Endothelial cell (in vitro differentiated cells): Measurements from ENCODE around the gene SLAMF1. TPM values are rescaled to one million over a fixed set of nuclear protein-coding genes. Genes with fewer than 3 reads are reported as not detected.
"Not testable (repeated sequence)": the region's sequence is repeated elsewhere in the genome, so short reads cannot be mapped to it uniquely, and the experiment has no call there.

Experiments used
- DNase-seq: peaks from one replicate; pipeline ENCODE4 v3.0.0; 2021; ENCODE audit warnings: low spot score
- H3K27ac Mint-ChIP-seq: one replicate; pipeline ENCODE4 v1.8.0; 2021; ENCODE audit warnings: mixed read lengths, inconsistent platforms; ENCODE audit not compliant: unreplicated experiment
- H3K27me3 Mint-ChIP-seq: one replicate; pipeline ENCODE4 v1.8.0; 2021; ENCODE audit warnings: mild to moderate bottlenecking, moderate library complexity, mixed read lengths, inconsistent platforms; ENCODE audit not compliant: unreplicated experiment
- H3K36me3 Mint-ChIP-seq: one replicate; pipeline ENCODE4 v1.8.0; 2021; ENCODE audit warnings: mild to moderate bottlenecking, low read depth, mixed read lengths, inconsistent platforms; ENCODE audit not compliant: unreplicated experiment
- H3K4me1 Mint-ChIP-seq: one replicate; pipeline ENCODE4 v1.8.0; 2021; ENCODE audit warnings: mild to moderate bottlenecking, mixed read lengths, inconsistent platforms; ENCODE audit not compliant: unreplicated experiment
- H3K4me3 Mint-ChIP-seq: one replicate; pipeline ENCODE4 v1.8.0; 2021; ENCODE audit warnings: mild to moderate bottlenecking, mixed read lengths, inconsistent platforms; ENCODE audit not compliant: unreplicated experiment
- H3K9me3 Mint-ChIP-seq: one replicate; pipeline ENCODE4 v1.8.0; 2021; ENCODE audit warnings: mixed read lengths, inconsistent platforms; ENCODE audit not compliant: unreplicated experiment
- total RNA-seq: library from RNA; stranded (reverse); fragmentation: NEBNext Ultra II Directional; extraction: Animal tissue kit (Norgen Biotek cat#: 25700); gene quantifications from one replicate; pipeline ENCODE4 v1.2.1, GENCODE V29; 2021; ENCODE audit not compliant: unreplicated experiment
- TF ChIP-seq, protein P1 (sequence below): fragments of 200-600 bp; sonication (generic); IDR thresholded peaks from one replicate; pipeline ENCODE4 v1.5.0; 2021; ENCODE audit warnings: antibody characterized with exemption; ENCODE audit not compliant: unreplicated experiment

Gene SLAMF1
- total RNA-seq, 1 donor from 2014 or later, result not detected

DNA sequence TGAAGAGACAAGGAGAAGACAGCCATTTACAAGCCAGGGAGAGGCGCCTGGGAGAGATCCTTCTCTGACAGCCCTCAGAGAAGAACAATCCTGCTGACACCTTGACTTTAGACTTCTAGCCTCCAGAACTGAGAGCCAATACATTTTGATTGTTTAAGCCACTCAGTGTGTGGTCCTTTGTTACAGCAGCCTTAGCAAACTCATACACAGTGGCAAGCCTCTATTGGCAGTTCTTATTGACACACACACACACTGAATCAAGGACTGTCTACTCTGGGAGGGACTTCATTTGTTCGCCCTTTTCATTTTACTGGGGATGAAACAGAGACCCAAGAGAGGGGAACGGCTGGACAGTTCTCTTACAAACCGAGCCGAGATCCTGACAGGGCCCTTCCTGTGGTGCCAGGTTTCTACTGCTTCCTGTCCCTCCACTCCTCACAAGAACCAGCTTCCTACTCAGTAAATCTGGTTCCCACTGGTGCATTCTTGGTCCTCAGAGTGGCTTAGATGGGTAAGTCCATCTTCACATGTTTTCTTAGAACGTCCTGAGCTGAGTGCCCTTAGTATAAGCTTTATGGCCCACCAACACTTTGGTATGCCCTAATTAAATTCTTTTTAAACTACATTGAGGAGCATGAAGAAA, 14.7 kb downstream of the SLAMF1 start:
- H3K36me3 Mint-ChIP-seq, result no peaks in the 10 kb centered on the region
- no peaks in the 10 kb centered on the region for H3K9me3 Mint-ChIP-seq
- H3K4me1 Mint-ChIP-seq, result peaks cover 11% of the 10 kb centered on the region
- peaks cover 7% of the 10 kb centered on the region for H3K27me3 Mint-ChIP-seq
- no peak for DNase-seq
- no peak overlapping the region for H3K4me3 Mint-ChIP-seq
- no peak overlapping the region for H3K27ac Mint-ChIP-seq
- TF ChIP-seq, protein P1, sequence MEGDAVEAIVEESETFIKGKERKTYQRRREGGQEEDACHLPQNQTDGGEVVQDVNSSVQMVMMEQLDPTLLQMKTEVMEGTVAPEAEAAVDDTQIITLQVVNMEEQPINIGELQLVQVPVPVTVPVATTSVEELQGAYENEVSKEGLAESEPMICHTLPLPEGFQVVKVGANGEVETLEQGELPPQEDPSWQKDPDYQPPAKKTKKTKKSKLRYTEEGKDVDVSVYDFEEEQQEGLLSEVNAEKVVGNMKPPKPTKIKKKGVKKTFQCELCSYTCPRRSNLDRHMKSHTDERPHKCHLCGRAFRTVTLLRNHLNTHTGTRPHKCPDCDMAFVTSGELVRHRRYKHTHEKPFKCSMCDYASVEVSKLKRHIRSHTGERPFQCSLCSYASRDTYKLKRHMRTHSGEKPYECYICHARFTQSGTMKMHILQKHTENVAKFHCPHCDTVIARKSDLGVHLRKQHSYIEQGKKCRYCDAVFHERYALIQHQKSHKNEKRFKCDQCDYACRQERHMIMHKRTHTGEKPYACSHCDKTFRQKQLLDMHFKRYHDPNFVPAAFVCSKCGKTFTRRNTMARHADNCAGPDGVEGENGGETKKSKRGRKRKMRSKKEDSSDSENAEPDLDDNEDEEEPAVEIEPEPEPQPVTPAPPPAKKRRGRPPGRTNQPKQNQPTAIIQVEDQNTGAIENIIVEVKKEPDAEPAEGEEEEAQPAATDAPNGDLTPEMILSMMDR, result no peak

DNA sequence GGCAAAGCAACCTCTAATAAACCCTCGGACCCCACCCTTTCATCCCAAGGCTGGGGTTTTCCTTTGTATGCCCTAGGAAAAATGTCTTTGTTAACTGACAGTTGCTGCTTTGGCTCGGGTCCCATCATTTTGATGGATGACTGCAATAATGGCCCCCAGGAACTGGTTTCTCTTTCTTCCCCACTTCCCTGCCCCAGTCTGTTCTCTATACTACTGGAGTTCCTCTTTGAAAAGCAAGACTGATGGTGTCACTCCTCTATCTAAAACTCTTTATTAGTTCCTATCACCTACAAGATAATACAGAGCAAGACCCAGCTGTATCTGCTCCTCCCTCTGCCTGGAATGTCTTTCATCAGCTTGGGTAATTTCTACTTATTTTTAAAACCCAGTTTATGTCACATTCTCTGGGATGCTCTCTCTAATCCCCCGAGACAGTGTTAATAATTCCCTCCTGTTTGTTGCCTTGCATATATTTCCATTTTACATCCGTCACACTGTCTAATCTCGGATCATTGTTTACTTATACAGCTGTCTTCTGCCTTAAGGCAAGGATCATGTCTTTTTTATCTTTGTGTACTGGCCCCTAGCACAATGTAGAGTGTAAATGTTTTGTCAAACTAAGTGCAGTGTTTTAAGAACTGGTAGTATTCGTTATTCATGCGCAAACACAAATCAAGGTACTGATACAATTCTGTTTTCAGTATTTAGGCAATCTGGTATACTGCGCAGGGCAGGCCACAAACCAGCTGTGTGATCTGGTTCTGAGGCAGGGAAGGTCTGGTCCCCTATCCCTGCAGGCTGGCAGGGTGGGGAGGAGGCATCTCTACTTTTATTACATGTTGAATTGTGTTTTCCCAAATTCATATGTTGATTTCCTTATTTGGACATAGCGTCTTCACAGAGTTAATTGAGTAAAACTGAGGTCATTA, 16.1 kb downstream of the SLAMF1 start:
- no peak for DNase-seq
- TF ChIP-seq, protein P1, result no peak
- Mint-ChIP-seq H3K9me3 (no peaks in the 10 kb centered on the region), H3K4me1 (peaks cover 4% of the 10 kb centered on the region), H3K36me3 (no peaks in the 10 kb centered on the region), H3K4me3 (no peak overlapping the region), H3K27me3 (peaks cover 5% of the 10 kb centered on the region), H3K27ac (no peak overlapping the region)

DNA sequence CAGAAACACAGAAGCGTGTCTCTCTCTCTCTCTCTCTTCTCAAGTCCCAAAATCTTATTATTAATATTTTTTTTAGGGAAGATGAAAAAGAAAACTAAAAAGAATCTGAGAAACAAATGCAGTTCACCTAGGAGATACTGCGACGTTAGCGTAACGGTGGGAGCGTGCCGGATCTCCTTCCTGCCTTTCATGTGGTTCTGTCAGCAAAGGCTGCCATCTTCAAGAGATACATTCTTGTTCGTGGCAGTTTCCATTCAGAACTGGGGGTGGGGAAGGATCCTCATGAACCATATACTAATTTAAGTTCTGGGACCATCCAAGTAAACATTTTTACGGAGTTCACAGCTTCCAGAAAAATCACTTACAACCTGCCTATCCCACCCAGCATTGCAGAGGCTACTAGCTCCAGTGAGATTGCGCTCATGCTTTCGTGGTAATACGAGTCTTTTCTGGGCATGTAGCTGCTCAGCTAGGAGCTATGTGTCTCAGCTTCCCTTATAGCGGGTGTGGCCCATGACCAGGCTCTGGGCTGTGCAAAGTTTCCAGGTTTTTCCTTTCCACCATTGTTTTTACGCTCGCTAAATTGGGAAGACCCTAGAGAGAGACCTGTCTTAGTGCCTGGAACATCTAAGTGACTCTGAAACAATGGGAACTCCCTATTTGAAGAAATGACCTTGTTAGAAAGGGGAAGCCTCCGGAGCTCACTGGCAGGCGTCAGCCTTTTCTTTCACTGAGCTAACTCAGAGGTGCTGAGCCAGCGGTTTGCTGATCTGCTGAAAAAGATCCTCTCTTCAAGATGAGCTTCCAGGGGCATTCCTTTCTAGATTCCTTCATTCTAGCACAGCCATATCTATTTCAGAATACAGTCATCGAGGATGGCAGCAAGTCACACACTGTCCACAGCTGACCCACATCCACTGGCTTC, 17.3 kb downstream of the SLAMF1 start:
- H3K27me3 Mint-ChIP-seq, result peaks cover 4% of the 10 kb centered on the region
- H3K4me3 Mint-ChIP-seq, result no peak overlapping the region
- H3K4me1 Mint-ChIP-seq, result peaks cover 4% of the 10 kb centered on the region
- no peaks in the 10 kb centered on the region for H3K36me3 Mint-ChIP-seq
- no peaks in the 10 kb centered on the region for H3K9me3 Mint-ChIP-seq
- no peak overlapping the region for H3K27ac Mint-ChIP-seq
- TF ChIP-seq, protein P1, result no peak
- no peak for DNase-seq

DNA sequence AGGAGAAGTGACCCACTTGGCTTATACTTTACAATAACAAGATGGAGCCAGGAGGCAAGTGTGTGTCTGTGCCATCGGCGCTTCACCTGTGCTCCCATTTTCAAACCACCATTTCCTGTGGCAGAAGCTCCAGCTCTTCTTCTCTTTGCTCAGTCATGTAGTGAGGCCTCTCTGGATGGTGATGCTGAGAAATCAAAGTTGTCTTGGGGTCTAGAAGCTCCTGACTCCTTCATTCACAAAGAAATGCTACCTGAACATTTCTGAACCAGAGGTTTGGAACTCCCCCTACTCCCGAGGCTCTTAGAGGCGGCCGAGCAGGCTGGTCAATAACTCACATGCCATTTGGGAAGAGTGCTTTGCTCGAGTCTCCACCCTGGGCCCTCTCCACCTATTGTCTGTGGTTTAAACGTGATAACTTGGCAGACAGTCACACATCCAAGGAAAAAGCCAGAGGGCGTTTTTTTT, 18.0 kb downstream of the SLAMF1 start:
- Mint-ChIP-seq H3K27me3 (peaks cover 4% of the 10 kb centered on the region), H3K36me3 (no peaks in the 10 kb centered on the region), H3K4me3 (no peak overlapping the region), H3K27ac (no peak overlapping the region), H3K4me1 (peaks cover 4% of the 10 kb centered on the region), H3K9me3 (no peaks in the 10 kb centered on the region)
- TF ChIP-seq, protein P1, result no peak
- DNase-seq, result no peak

DNA sequence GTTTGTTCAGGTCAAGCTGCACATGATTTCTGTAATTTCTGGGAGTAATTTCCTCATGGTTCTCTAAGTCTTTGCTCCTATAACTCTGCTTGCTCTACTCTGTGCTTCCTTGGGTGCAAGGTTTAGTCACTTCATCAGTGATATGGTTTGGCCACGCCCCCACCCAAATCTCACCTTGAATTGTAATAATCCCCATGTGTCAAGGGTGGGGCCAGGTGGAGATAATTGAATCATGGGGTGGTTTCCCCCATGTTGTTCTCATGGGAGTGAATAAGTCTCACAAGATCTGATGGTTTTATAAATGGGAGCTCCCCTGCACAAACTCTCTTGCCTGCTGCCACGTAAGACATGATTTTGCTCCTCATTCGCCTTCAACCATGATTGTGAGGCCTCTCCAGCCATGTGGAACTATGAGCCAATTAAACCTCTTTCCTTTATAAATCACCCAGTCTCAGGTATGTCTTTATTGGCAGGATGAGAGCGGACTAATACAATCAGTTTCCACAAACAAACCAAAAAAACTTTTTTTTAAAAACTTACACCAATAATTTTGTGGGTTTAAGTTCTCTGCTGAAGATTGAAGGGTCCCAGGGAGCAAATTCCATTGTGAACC, 19.1 kb downstream of the SLAMF1 start:
- not testable (repeated sequence) for H3K36me3 Mint-ChIP-seq, H3K4me1 Mint-ChIP-seq, H3K27ac Mint-ChIP-seq, H3K9me3 Mint-ChIP-seq, H3K4me3 Mint-ChIP-seq, DNase-seq, H3K27me3 Mint-ChIP-seq
